ENCODE data around the gene ADAMTS8. TPM values are rescaled to one million over a fixed set of nuclear protein-coding genes. Genes with fewer than 3 reads are reported as not detected.

Gene ADAMTS8
- polyA plus RNA-seq, 1 of the 3 experiments (the other 2 are of a cell fraction): not detected

DNA sequence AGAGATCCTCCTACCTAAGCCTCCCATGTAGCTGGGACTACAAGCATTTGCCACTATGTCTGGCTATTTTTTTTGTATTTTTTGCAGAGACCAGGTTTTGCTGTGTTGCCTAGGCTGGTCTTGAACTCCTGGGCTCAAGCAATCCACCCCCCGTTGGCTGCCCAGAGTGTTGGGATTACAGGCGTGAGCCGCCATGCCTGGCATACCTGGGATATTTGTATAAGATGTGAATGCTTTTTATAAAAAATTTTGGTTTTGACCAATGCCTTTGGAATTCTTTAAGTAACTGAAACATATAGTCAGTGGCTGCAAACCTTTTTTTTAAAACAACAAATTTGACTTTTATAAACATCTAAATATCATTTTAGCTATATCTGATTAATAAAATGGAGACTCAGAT is 42.4 kb downstream of the ADAMTS8 start:
- Histone ChIP-seq H2AFZ (ENCODE audit: low read depth) (no peak overlapping the region), H3K4me2 (no peak overlapping the region), H3K27ac (ENCODE audit: low read depth in 2 of 2, low read length in 1 of 2) (no peak overlapping the region), H3K4me1 (ENCODE audit: control insufficient read depth in 1 of 2, insufficient read depth in 2 of 2, low read depth in 1 of 2, low read length in 1 of 2) (no peaks in the 10 kb centered on the region; a peak in 1 of 4 replicates), H3K9me2 (no peaks in the 10 kb centered on the region), H3K36me3 (replicated peaks in 1 of 2; ENCODE audit: control insufficient read depth in 1 of 2, insufficient read depth in 2 of 2, low read length in 1 of 2) (no peaks in the 10 kb centered on the region), H3K27me3 (ENCODE audit: insufficient read depth) (no peaks in the 10 kb centered on the region), H3K9me3 (no peaks in the 10 kb centered on the region), H3F3A (replicated peaks; ENCODE audit: insufficient read depth) (no peaks in the 10 kb centered on the region), H3K79me2 (ENCODE audit: insufficient read depth) (no peaks in the 10 kb centered on the region), H4K20me1 (ENCODE audit: insufficient read depth) (no peaks in the 10 kb centered on the region), H3K9ac (no peak overlapping the region), H3K4me3 (ENCODE audit: low read depth in 2 of 2, low read length in 1 of 2) (no peak overlapping the region)
- ChIA-PET CTCF (no interaction called here), POLR2A (no interaction called here)
- no peak for TF ChIP-seq JUND (IDR thresholded peaks at IDR 0.05)
- no peak for TF ChIP-seq FOSL2 (IDR thresholded peaks at IDR 0.05; ENCODE audit: borderline replicate concordance, low read depth)
- no peak for TF ChIP-seq FOXJ3 (CRISPR knock-in tag; IDR thresholded peaks at IDR 0.05)
- TF ChIP-seq TCF12 (IDR thresholded peaks at IDR 0.05): no peak
- TF ChIP-seq POLR2AphosphoS5 (IDR thresholded peaks at IDR 0.05; ENCODE audit: low read depth, low read length): no peak
- TF ChIP-seq MXI1 (IDR thresholded peaks at IDR 0.05; ENCODE audit: low read depth, low read length): no peak
- TF ChIP-seq FOXM1 (IDR thresholded peaks at IDR 0.05; ENCODE audit: low read depth): no peak
- TF ChIP-seq, protein P1, sequence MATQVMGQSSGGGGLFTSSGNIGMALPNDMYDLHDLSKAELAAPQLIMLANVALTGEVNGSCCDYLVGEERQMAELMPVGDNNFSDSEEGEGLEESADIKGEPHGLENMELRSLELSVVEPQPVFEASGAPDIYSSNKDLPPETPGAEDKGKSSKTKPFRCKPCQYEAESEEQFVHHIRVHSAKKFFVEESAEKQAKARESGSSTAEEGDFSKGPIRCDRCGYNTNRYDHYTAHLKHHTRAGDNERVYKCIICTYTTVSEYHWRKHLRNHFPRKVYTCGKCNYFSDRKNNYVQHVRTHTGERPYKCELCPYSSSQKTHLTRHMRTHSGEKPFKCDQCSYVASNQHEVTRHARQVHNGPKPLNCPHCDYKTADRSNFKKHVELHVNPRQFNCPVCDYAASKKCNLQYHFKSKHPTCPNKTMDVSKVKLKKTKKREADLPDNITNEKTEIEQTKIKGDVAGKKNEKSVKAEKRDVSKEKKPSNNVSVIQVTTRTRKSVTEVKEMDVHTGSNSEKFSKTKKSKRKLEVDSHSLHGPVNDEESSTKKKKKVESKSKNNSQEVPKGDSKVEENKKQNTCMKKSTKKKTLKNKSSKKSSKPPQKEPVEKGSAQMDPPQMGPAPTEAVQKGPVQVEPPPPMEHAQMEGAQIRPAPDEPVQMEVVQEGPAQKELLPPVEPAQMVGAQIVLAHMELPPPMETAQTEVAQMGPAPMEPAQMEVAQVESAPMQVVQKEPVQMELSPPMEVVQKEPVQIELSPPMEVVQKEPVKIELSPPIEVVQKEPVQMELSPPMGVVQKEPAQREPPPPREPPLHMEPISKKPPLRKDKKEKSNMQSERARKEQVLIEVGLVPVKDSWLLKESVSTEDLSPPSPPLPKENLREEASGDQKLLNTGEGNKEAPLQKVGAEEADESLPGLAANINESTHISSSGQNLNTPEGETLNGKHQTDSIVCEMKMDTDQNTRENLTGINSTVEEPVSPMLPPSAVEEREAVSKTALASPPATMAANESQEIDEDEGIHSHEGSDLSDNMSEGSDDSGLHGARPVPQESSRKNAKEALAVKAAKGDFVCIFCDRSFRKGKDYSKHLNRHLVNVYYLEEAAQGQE (IDR thresholded peaks at IDR 0.05; ENCODE audit: low read depth, low read length): no peak
- TF ChIP-seq, protein P2, sequence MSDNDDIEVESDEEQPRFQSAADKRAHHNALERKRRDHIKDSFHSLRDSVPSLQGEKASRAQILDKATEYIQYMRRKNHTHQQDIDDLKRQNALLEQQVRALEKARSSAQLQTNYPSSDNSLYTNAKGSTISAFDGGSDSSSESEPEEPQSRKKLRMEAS (IDR thresholded peaks at IDR 0.05; ENCODE audit: low read depth): no peak
- no peak for TF ChIP-seq ELF1 (IDR thresholded peaks at IDR 0.05)
- TF ChIP-seq, protein P3, sequence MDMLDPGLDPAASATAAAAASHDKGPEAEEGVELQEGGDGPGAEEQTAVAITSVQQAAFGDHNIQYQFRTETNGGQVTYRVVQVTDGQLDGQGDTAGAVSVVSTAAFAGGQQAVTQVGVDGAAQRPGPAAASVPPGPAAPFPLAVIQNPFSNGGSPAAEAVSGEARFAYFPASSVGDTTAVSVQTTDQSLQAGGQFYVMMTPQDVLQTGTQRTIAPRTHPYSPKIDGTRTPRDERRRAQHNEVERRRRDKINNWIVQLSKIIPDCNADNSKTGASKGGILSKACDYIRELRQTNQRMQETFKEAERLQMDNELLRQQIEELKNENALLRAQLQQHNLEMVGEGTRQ (IDR thresholded peaks at IDR 0.05; ENCODE audit: borderline replicate concordance, low read depth, low read length): no peak
- no peak for TF ChIP-seq NFIC (IDR thresholded peaks at IDR 0.05; ENCODE audit: borderline replicate concordance)
- TF ChIP-seq, protein P4, sequence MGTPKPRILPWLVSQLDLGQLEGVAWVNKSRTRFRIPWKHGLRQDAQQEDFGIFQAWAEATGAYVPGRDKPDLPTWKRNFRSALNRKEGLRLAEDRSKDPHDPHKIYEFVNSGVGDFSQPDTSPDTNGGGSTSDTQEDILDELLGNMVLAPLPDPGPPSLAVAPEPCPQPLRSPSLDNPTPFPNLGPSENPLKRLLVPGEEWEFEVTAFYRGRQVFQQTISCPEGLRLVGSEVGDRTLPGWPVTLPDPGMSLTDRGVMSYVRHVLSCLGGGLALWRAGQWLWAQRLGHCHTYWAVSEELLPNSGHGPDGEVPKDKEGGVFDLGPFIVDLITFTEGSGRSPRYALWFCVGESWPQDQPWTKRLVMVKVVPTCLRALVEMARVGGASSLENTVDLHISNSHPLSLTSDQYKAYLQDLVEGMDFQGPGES (IDR thresholded peaks at IDR 0.05; ENCODE audit: low read depth, low read length): no peak
- no peak for TF ChIP-seq MEF2A (IDR thresholded peaks at IDR 0.05; ENCODE audit: borderline replicate concordance, low read depth)
- DNase-seq: no peak
- WGBS (ENCODE audit: low lambda C conversion rate): 87% methylated on average over 3 of the region's 3 CpGs
